Spleen (tissue), 11 donors: Measurements from ENCODE around the gene PALMD. TPM values are rescaled to one million over a fixed set of nuclear protein-coding genes. Genes with fewer than 3 reads are reported as not detected.

ENCODE experiments used
- DNase-seq: peaks from one replicate; pipeline ENCODE4 v3.0.0-alpha.2; 2020
- H3K27ac ChIP-seq, 8 donors: fragments of 200-600 bp; sonication (generic) in 7 of 8; 1 replicate in 4 of 8; 2 replicates in 4 of 8; pipeline versions ENCODE4 v1.5.0 to v1.8.0; 2016 to 2021; ENCODE audit warnings: inconsistent platforms in 4 of 8, mild to moderate bottlenecking in 4 of 8, moderate library complexity in 1 of 8
- H3K27me3 ChIP-seq, 7 donors: fragments of 200-600 bp; sonication (generic) in 6 of 7; replicated peaks in 1 of 7; 1 replicate in 4 of 7; 2 replicates in 3 of 7; pipeline versions ENCODE4 v1.5.0 to v1.8.0; 2016 to 2021; ENCODE audit warnings: inconsistent platforms in 3 of 7, mild to moderate bottlenecking in 1 of 7
- H3K36me3 ChIP-seq, 6 donors: fragments of 200-600 bp; sonication (generic) in 5 of 6; 1 replicate in 4 of 6; 2 replicates in 2 of 6; pipeline versions ENCODE4 v1.5.0 to v1.8.0; 2016 to 2021; ENCODE audit warnings: inconsistent platforms in 2 of 6
- H3K4me1 ChIP-seq, 6 donors: fragments of 200-600 bp; sonication (generic) in 5 of 6; 1 replicate in 3 of 6; 2 replicates in 3 of 6; pipeline versions ENCODE4 v1.5.0 to v1.8.0; 2016 to 2021; ENCODE audit warnings: inconsistent platforms in 3 of 6
- H3K4me3 ChIP-seq, 8 donors: fragments of 200-600 bp; sonication (generic) in 7 of 8; 1 replicate in 4 of 8; 2 replicates in 4 of 8; pipeline versions ENCODE4 v1.5.0 to v1.8.0; 2016 to 2021; ENCODE audit warnings: inconsistent platforms in 4 of 8, mild to moderate bottlenecking in 4 of 8, moderate library complexity in 2 of 8
- H3K9me3 ChIP-seq, 8 donors: fragments of 200-600 bp; sonication (generic) in 7 of 8; 1 replicate in 4 of 8; 2 replicates in 4 of 8; pipeline versions ENCODE4 v1.5.0 to v1.8.0; 2016 to 2021; ENCODE audit warnings: inconsistent platforms in 4 of 8
- POLR2A ChIP-seq, 3 donors: fragments of 450-650 bp; IDR thresholded peaks; one replicate each; pipeline ENCODE4 v1.5.1; 2017; ENCODE audit warnings: antibody characterized with exemption in 3 of 3, mild to moderate bottlenecking in 1 of 3
- POLR2AphosphoS5 ChIP-seq, 3 donors: sonication (generic); formaldehyde crosslinking; IDR thresholded peaks; one replicate each; pipeline ENCODE4 v1.5.1; 2017; ENCODE audit warnings: antibody characterized with exemption in 3 of 3
- WGBS, 5 donors: extraction: QIAGEN DNeasy Blood & Tissue Kit in 3 of 5; methylation state at CpG; one replicate each; pipeline versions ENCODE4 v1.1.5 to v1.1.7; 2013 to 2018; 5-methylcytosine and 5-hydroxymethylcytosine counted together
- intact Hi-C: fragments of 100-400 bp; cut with DNase I; formaldehyde crosslinking; loops from one replicate; pipeline ENCODE4 v1.15.0; 2023; ENCODE audit warnings: low total_unique reads
- polyA plus RNA-seq, 3 donors: library from polyadenylated mRNA; stranded (reverse); fragments of 200-250 nt; gene quantifications; one replicate each; pipeline ENCODE4 v1.2.1, GENCODE V29; 2013
- total RNA-seq, 7 donors: library from RNA; depleted of rRNA in 3 of 7; stranded (reverse); fragments of >200 nt in 3 of 7; fragmentation: NEBNext Ultra II Directional in 4 of 7; extraction: Animal tissue kit (Norgen Biotek cat#: 25700) in 4 of 7; gene quantifications; one replicate each; pipeline versions ENCODE4 v1.1.0 to v1.2.1, GENCODE V29; 2016 to 2021
- TF ChIP-seq, protein P1 (sequence below), 11 experiments: fragments of 200-600 bp in 7 of 11; fragments of 450-650 bp in 4 of 11; sonication (generic) in 4 of 11; IDR thresholded peaks in 8 of 11; conservative IDR thresholded peaks in 3 of 11; 1 replicate in 7 of 11; 2 replicates in 4 of 11; pipeline versions ENCODE4 v1.4.0 to v1.8.0; 2016 to 2021; ENCODE audit warnings: antibody characterized with exemption in 11 of 11, inconsistent platforms in 4 of 11, mild to moderate bottlenecking in 1 of 11
- donor health status: healthy with polysubstance abuse.
- donor health status: DM: no; HTN: no; CAD: no; lungs with moderate emphysema.
- donor health status: DM: no; HTN: no; CAD: no.
- donor health status: Bipolar disorder and iron deficiency.
- donor health status: healthy.
- donor health status: DM: no; HTN: no; CAD: no.
- donor health status: DM: yes; HTN: yes; CAD: no.

The PALMD gene
- total and polyA plus RNA-seq, 10 donors: 2.9 to 16.8 (median 7.7) TPM

DNA sequence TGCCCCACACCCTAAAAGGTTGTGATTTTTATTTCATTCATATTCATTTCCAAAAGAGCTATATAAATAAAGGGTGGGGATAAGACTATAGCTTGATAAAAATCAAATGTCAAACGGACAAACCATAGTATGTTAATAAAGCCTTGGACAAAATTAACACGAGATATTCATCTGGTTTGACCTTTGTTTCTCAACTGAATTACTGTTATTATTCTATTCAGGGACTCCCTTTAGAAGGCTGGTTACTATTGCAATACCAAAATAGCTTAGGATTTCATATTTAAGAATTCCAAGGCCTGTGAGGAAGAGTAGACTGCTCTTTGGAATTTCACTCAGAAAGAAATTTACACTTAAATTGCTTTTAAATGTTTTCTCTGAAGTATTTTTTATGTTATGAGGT is 10.2 kb upstream of the PALMD start:
- Histone ChIP-seq H3K4me1 (peaks cover 0 to 5% (median 0%) of the 10 kb centered on the region in 6 donors), H3K4me3 (no peak overlapping the region), H3K9me3 (no peaks in the 10 kb centered on the region), H3K36me3 (no peaks in the 10 kb centered on the region), H3K27me3 (no peaks in the 10 kb centered on the region), H3K27ac (peak overlapping the region in 1 of 8 donors; percentile 2)
- TF ChIP-seq, protein P1, sequence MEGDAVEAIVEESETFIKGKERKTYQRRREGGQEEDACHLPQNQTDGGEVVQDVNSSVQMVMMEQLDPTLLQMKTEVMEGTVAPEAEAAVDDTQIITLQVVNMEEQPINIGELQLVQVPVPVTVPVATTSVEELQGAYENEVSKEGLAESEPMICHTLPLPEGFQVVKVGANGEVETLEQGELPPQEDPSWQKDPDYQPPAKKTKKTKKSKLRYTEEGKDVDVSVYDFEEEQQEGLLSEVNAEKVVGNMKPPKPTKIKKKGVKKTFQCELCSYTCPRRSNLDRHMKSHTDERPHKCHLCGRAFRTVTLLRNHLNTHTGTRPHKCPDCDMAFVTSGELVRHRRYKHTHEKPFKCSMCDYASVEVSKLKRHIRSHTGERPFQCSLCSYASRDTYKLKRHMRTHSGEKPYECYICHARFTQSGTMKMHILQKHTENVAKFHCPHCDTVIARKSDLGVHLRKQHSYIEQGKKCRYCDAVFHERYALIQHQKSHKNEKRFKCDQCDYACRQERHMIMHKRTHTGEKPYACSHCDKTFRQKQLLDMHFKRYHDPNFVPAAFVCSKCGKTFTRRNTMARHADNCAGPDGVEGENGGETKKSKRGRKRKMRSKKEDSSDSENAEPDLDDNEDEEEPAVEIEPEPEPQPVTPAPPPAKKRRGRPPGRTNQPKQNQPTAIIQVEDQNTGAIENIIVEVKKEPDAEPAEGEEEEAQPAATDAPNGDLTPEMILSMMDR (IDR thresholded peaks at IDR 0.05 in 8 of 11, conservative IDR thresholded peaks at IDR 0.05 in 3 of 11): no peak
- TF ChIP-seq POLR2A (IDR thresholded peaks at IDR 0.05) (no peak), POLR2AphosphoS5 (IDR thresholded peaks at IDR 0.05) (no peak)
- intact Hi-C loops: no loop called here
- DNase-seq: no peak
- 69 to 81% (median 74%) methylated on average over 2 of the region's 2 CpGs for WGBS, 5 donors

DNA sequence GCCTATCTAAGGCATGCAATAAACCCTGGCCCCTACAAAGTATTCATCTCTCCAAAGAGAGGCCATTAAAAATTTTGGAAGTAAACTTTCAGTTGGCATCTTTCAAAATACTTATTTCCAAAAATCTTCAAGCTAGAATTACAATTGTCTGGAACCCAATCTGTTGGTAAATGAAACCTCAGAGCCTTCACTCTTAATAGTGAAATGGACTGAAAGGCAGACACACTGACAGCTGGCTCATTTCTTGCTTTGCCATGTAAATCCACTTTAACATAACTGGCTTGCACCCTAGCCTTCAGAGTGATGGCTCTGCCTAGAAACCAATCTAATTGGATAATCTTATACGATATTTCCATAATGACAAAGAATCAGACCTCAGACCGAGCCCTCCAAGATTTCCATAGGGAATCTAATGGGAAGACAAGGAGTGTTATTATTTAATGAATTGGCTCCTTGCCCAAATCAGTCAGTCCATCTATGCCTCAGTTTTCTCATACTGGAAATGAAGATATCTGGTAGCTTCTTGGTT is 9.2 kb upstream of the PALMD start:
- Histone ChIP-seq H3K36me3 (no peaks in the 10 kb centered on the region), H3K9me3 (no peaks in the 10 kb centered on the region), H3K4me1 (peaks cover 0 to 5% (median 0%) of the 10 kb centered on the region in 6 donors), H3K4me3 (no peak overlapping the region), H3K27me3 (no peaks in the 10 kb centered on the region), H3K27ac (peak overlapping the region in 1 of 8 donors; percentile 6)
- TF ChIP-seq, protein P1 (IDR thresholded peaks at IDR 0.05 in 8 of 11, conservative IDR thresholded peaks at IDR 0.05 in 3 of 11): no peak
- no peak for TF ChIP-seq POLR2AphosphoS5 (IDR thresholded peaks at IDR 0.05)
- no peak for TF ChIP-seq POLR2A (IDR thresholded peaks at IDR 0.05)
- WGBS, 5 donors: 66 to 90% (median 87%) methylated on average over 2 of the region's 2 CpGs
- intact Hi-C loops: no loop called here
- DNase-seq: no peak

DNA sequence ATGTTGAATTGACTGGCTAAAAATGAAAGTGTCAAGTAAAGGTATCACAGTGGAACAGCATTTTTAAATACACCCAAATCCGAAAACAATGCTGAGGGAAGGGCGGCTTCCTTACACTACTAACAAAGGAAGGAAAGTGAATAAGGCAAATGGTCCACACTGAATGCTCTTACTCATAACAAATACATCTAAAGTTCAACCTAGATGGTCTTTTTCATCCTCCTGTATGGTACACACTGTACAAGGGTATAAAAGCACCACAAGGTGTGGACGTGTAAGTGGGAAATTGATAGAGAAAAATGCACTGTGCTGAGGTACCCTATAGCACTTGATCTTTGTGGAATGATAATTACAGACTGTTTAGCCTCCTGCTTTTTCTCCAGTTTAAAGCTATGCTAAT is 7.1 kb upstream of the PALMD start:
- H3K4me3 ChIP-seq: no peak overlapping the region
- H3K9me3 ChIP-seq: no peaks in the 10 kb centered on the region
- no peaks in the 10 kb centered on the region for H3K36me3 ChIP-seq
- no peaks in the 10 kb centered on the region for H3K27me3 ChIP-seq
- H3K27ac ChIP-seq: peak overlapping the region in 1 of 8 donors; percentile 8
- no peak for DNase-seq
- peaks cover 0 to 5% (median 0%) of the 10 kb centered on the region in 6 donors for H3K4me1 ChIP-seq
- WGBS, 5 donors: 68 to 81% (median 76%) methylated on average over 3 of the region's 3 CpGs
- intact Hi-C loops: no loop called here
- TF ChIP-seq, protein P1 (IDR thresholded peaks at IDR 0.05 in 8 of 11, conservative IDR thresholded peaks at IDR 0.05 in 3 of 11): no peak
- TF ChIP-seq POLR2AphosphoS5 (IDR thresholded peaks at IDR 0.05) (no peak), POLR2A (IDR thresholded peaks at IDR 0.05) (no peak)

DNA sequence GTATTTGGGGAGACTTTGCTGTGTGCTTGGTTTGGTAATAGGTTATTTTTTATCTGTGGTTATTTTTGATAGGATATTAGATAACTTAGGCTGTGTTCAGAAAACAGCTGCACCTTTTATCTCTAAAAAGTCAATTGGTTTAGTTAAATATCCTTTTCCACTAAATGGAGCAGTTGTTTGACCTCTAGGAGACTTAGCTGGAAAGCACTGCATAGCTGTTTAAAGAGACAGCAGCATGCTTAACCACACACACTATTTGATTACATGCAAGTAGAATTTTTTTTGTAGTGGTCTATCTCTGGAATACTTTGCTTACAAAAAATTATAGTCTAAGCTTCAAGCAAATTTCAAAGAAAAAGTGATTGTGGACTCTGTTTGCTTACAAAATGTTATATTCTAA is 6.5 kb upstream of the PALMD start:
- Histone ChIP-seq H3K27ac (peak overlapping the region in 1 of 8 donors; percentile 8), H3K27me3 (no peaks in the 10 kb centered on the region), H3K36me3 (no peaks in the 10 kb centered on the region), H3K9me3 (no peaks in the 10 kb centered on the region), H3K4me3 (no peak overlapping the region), H3K4me1 (peaks cover 0 to 5% (median 0%) of the 10 kb centered on the region in 6 donors)
- no peak for DNase-seq
- TF ChIP-seq POLR2A (IDR thresholded peaks at IDR 0.05) (no peak), POLR2AphosphoS5 (IDR thresholded peaks at IDR 0.05) (no peak)
- TF ChIP-seq, protein P1 (IDR thresholded peaks at IDR 0.05 in 8 of 11, conservative IDR thresholded peaks at IDR 0.05 in 3 of 11): no peak
- intact Hi-C loops: no loop called here
